ENCODE measurements around the gene ATR.
"Not testable (repeated sequence)": the region's sequence is repeated elsewhere in the genome, so short reads cannot be mapped to it uniquely, and the experiment has no call there.

The ATR gene

DNA sequence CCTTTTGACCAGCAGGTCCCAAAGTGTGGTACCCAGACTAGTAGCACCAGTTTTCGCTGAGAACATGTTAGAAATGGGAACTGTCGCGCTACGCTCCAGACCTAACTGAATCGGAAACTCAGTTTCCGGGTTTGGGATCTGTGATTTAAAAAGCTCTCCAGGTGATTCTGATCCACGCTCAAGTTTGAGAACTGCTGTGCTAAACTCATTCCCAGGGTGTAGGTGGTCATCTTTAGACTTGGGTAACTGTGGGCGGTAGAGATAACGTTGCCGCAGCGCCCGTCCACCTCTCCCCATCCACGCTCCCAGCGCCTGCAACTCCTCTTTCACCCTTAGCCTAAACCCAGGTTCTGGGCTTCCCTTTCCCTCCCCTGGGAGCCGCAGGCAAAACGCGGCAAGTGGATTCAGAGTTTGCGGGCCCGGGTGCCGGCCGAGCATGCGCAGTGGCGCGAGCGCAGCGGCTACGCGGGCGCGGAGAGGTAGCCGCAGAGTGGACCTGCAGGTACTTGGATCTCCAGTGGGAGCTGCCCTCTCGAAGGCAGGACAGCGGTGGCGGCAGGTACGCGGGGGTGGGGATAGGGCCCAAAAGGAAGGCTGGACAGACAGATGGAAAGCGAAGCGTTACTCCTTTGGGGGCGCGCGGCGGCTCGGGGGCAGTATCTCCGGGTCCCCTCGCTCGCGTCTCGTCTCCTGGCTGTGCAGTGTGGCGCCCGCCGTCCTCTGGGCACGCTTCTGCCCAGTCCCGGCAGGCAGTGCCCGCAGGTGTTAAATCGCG lies 17.6 kb upstream of the ATR start, which contains the start of gene PLS1:
Gene PLS1 (plus strand): TSS at position 443 of the 775 bp plus-strand sequence. CDS start 67,845 bp downstream, outside the sequence.
- H3K4me3 ChIP-seq (ENCODE audit: low read depth, low read length) = peak within 1 kb of the TSS; percentile 76
- DNase-seq (ENCODE audit: low read depth) = no peak

DNA sequence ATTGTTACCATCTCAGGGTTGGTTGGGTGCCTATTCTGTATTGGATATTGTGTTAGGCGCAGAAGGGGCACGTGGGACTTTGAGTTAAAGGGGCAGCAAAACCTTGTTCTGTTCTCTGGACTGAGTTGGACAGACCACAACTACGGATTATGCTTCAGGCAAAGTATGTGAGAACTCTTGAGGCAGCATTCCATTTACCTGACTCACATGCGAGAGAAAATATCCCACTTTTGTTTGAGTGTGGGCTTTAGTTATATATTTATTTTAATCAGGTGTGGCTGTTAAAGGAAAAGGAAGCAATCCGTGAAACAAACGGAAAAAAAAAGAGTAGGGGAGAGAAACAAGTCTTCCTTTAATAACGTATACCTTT lies 17.0 kb upstream of the ATR start:
- DNase-seq (ENCODE audit: low read depth) = peak; percentile 66
- peak overlapping the region; percentile 76 for H3K4me3 ChIP-seq (ENCODE audit: low read depth, low read length)

DNA sequence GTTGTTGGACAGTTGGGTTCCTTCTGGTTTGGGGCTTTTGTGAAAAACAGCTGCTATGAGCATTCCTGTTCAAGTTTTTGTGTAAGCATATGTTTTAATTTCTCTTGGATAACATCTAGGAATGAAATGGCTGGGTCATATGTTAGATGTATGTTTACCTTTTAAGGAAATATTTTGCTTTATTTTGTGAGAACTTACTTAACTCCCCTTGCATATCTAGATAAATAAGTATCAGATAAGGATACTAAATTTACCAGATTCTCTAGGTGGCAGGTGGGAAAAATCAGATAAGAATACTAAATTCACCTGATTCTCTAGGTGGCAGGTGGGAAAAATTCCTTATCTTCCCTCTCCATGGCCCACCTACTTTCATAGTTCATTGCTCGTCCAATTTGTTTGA lies 16.6 kb upstream of the ATR start:
- H3K4me3 ChIP-seq (ENCODE audit: low read depth, low read length) = no peak overlapping the region
- DNase-seq (ENCODE audit: low read depth) = no peak

DNA sequence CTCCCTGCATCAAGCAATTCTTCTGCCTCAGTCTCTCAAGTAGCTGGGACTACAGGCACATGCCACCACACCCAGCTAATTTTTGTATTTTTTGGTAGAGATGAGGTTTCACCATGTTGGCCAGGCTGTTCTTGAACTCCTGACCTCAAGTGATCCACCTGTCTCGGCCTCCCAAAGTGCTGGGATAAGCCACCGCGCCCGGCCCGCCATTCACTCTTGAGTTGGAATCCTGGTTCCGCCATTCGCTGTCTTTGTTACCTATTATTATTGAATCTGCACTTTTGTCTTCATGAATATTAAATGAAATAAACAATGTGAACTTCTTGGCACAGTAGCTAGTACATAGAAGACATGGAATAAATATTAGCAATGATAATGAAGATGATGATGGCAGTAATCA lies 13.7 kb upstream of the ATR start:
- not testable (repeated sequence) for DNase-seq (ENCODE audit: low read depth); H3K4me3 ChIP-seq (ENCODE audit: low read depth, low read length)

DNA sequence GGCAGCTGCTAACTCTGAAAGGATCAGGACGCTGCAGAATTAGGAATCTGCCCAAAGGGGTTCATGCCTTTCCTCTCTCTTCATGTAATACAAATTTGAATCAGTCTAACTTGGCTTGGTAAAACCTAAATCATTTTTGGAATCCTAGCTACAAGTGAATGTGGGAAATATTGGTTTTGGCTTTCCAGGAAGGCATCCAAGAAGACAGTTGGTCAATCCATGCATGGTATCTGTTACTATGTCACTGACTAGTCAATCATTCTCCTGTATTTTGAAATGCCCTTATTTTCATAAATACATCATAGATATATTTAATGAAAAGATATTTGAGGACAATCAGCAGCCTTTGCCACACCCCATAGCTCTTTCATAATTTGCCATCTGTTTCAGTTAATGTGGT lies 10.2 kb upstream of the ATR start:
- H3K4me3 ChIP-seq (ENCODE audit: low read depth, low read length) = no peak overlapping the region
- DNase-seq (ENCODE audit: low read depth) = no peak

DNA sequence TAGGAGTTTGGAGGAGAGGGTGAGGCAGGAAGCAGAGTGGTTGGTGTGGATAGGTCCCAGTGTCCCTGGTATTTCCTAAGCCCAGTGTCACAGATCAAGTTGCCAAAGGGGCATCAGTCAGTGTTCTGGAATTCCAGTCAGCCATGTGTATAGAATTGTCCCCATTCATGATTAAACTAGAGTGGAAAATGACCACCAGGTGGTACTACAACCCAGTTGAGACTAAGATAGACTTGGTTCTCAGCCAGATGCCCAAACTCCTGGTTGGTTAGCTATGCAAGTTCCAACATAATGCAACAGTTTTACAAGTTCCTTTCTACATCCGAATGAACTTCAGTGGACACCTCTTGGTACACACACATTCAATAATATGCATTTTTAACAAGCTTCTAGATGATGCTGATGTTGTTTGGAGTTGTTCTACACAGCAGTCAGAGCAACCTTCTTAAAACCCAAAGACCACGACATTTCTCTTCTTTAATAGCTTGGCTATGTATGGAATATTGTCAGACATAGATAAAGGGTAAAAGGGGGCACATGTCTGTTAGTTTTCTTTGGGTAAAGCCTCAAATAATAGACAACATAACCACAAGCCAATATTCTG lies 8.4 kb upstream of the ATR start:
- DNase-seq (ENCODE audit: low read depth) = peak; percentile 38
- no peak overlapping the region for H3K4me3 ChIP-seq (ENCODE audit: low read depth, low read length)

DNA sequence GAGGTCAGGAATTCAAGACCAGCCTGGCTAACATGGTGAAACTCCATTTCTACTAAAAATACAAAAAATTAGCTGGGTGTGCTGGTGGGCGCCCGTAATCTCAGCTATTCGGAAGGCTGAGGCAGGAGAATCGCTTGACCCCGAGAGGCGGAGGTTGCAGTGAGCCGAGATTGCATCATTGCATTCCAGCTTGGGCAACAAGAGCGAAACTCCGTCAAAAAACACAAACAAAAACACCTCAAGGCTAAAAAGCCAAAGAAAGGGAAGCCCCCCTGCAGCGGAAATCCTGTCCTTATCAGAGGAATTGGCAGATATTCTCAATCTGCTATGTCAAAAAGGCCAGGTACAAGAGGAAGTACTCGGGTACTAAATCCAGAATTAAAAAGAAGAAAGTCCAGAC lies 2.5 kb upstream of the ATR start:
- H3K4me3 ChIP-seq (ENCODE audit: low read depth, low read length); DNase-seq (ENCODE audit: low read depth): not testable (repeated sequence)

DNA sequence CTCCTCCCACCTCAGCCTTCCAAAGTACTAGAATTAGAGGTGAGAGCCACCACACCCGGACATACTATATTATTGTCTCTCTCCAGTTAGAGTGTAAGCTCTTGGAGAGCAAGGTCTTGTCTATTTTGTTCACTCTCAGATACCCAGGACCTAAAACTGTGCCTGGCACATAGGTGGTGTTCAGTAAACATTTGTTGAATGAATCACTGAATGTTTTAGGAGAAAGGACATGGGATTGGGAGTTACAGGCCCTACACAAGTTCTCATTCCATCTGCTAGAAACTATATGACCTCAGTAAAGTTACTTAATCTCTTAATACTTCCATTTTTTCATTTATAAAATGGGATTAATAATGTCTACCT lies 1.5 kb upstream of the ATR start:
- H3K4me3 ChIP-seq (ENCODE audit: low read depth, low read length) = no peak overlapping the region
- no peak for DNase-seq (ENCODE audit: low read depth)

DNA sequence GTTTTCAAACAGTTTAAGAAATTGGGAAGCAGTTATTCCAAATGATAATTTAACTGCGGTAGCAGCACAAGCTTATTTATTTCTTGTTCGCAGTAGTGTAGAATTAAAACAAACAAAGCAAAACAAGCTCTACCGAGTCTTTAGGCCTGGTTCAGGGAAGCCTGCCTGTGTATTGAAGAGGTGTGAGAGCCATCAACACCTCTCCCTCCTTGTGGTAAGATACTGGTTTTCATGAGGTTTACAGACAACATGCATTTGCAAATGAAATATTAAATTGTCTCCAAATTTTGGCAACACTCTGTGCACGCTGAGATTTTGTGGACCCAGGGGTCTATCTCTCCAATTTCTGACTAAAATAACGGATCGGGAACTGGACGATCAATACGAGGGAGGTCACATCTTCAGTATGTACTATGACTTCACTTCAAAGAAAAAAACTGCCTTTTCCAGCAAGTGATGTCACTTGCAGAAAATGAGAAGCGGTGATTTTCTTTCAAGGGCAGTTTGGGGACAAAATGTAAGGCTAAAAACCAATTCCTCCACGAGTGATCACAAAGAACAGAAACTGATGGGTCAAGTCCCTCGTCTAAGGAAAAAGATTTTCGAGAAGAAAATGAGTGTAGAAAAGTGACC lies 721 bp downstream of the ATR start:
- DNase-seq (ENCODE audit: low read depth) = no peak
- H3K4me3 ChIP-seq (ENCODE audit: low read depth, low read length) = peak overlapping the region; percentile 98

DNA sequence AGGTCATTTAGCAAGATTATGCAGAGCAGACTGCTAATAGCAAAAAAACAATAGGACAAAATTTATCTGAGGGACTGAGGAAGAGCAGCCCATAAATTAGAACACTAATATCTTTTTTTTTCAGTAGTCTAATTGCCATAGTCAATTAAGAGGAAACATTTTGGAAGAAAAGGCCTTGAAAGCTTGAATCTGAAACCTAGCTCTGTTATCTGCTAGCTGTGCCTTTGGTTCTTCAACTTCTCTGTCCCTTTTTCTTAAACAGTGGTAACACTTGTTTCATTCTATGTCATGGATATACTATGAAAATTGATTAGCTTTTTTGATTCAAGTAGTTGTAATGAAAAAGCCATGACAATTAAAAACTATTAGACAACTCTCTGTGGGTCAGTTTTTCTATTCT lies 1.7 kb downstream of the ATR start:
- H3K4me3 ChIP-seq (ENCODE audit: low read depth, low read length) = no peak overlapping the region
- DNase-seq (ENCODE audit: low read depth) = no peak

DNA sequence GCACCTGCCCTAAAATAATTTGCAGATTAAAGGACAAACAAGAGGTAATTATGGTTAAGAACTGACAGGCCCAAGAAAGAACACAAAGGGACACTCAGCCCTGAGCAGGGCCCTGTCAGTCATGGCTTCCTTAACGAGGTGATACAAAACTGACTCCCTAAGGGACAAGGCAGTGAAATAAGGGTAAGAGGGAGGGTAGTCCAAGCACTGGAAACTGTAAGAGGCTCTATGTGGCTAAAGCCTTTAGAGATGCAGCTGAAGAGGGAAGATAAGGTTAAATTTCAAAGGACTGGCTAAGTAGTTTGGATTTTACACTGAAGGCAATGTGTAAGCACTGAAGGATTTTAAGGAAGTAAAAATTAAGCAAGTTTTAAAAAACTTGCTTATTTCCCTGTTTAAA lies 3.9 kb downstream of the ATR start:
- DNase-seq (ENCODE audit: low read depth) = no peak
- no peak overlapping the region for H3K4me3 ChIP-seq (ENCODE audit: low read depth, low read length)

DNA sequence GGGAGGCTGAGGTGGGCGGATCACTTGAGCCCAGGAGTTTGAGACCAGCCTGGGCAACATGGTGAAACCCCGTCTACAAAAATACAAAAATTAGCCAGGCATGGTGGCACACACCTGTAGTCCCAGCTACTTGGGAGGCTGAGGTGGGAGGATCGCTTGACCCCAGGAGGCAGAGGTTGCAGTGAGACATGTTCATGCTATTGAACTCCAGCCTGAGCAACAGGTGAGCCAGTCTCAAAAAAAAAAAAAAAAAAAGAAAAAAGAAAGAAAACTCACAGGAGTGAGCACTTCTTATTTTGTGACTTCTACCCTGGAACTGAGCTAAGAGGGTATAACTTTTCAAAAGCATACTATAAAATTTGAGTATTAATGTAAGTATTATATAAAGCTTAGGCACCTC lies 4.3 kb downstream of the ATR start:
- not testable (repeated sequence) for H3K4me3 ChIP-seq (ENCODE audit: low read depth, low read length); DNase-seq (ENCODE audit: low read depth)

DNA sequence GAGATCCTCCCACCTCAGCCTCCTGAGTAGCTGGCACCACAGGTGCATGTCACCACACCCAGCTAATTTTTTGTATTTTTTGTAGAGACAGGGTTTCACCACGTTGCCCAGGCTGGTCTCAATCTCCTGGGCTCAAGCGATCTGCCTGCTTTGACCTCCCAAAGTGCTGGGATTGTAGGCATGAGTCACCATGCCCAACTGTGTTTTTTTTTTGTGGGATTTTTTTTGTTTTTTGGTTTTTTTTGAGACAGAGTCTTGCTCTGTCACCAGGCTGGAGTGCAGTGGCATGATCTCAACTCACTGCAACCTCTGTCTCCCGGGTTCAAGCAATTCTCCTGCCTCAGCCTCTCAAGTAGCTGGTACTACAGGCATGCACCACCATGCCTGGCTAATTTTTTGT lies 9.1 kb downstream of the ATR start:
- H3K4me3 ChIP-seq (ENCODE audit: low read depth, low read length); DNase-seq (ENCODE audit: low read depth): not testable (repeated sequence)

DNA sequence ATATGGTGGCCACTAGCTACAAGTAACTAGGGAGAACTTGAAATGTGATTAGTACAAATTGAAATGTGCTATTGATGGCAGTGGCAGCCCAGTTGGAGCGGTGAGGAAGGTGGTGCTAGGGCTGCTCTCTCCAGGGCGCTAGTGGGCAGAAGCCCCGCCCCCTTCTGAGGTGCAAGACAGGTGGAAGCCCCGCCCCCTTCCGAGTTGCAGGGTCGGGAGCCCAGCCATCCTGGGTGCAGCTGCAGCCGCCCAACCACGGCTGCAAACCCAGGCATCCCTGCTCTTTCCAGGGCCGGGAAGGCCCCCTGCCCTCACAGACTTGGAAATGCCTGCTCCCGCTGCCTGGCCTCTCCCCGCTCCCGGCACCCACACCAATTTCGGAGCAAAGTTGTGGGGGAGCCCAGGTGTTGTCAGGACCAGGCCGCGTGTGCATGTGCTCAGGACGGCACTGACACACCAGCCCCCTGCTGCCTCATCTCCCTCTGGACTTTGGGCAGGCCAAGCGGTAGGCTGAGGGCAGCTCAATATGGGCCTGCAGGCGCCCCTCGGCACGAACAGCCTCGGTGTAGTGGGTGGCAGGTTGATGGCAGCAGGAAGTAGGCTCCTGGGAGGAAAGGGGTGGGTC lies 10.0 kb downstream of the ATR start:
- no peak for DNase-seq (ENCODE audit: low read depth)
- no peak overlapping the region for H3K4me3 ChIP-seq (ENCODE audit: low read depth, low read length)

DNA sequence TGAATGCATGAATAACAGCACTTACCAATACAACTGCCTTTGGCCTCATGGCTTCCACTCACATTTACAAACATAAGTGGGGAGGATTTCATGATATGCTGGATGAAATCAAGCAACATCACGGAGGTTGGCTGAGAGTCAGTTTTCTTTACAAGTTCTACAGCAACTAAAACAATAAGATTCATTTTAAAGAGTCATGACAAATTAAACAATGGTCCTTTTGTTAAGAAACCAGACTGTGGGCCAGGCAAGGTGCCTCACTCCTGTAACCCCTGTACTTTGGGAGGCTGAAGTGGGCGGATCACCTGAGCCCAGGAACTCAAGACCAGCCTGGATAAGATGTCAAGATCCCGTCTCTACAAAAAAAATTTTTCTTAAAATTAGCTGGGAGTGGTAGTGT lies 12.4 kb downstream of the ATR start:
- DNase-seq (ENCODE audit: low read depth) = no peak

DNA sequence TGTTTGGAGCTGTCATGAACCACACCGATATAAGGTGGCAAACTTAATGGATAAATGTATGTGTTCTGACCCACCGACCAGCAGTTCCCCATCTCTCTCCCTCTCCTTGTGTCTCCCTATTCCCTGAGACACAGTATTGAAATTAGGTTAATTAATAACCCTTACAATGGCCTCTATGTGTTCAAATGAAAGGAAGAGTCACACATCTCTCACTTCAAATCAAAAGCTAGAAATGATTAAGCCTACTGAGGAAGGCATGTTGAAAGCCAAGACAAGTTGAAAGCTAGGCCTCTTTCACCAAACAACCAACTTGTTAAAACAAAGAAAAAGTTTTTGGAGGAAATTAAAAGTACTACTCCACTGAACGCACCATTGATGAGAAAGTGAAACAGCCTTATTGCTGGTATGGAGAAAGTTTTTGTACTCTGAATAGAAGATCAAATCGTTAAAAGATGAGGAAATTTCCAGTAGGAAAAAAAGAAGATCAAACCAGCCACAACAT lies 15.0 kb downstream of the ATR start:
- H3K4me3 ChIP-seq (ENCODE audit: low read depth, low read length) = no peak overlapping the region
- DNase-seq (ENCODE audit: low read depth) = no peak

More for the DNA sequence above, 12.4 kb downstream of the ATR start:
- no peak overlapping the region for H3K4me3 ChIP-seq (ENCODE audit: low read depth, low read length)

DNA sequence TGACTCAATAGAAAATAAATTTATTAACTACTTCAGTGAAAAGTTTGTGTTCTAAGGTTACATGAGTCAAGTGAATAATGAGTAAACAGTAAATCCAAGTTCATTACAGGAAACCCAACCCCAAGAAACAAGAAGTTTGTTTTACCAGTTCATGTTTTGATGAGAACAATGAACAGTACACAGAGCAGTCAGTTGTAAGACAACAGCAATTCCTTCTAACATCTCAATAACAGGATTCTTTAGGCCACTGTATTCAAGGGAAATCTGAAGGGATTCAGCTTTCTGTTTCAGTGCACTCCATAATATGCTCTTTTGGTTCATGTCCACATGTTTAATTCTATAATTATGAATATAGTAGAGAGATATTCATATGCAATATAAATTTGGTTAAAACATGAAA lies 18.4 kb downstream of the ATR start:
- no peak overlapping the region for H3K4me3 ChIP-seq (ENCODE audit: low read depth, low read length)
- no peak for DNase-seq (ENCODE audit: low read depth)

DNA sequence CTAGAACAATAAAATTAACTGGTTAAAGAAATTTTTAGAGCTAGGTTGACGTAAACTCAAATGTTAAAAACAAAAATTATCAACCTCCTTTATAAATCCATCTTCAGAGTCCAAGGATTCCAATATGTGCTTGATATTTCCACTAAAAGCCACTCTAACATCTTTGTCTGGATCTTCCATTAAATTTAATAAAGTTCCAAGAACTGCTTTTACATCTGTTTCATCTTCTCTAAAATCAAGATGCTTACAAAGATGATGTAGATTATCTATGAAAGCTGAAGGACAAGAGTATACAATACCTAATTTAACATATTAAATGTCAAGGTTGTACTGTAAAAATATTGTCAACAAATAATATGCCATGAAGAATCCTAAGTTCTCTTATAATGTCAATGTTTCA lies 24.8 kb downstream of the ATR start:
- no peak for DNase-seq (ENCODE audit: low read depth)
- no peak overlapping the region for H3K4me3 ChIP-seq (ENCODE audit: low read depth, low read length)

DNA sequence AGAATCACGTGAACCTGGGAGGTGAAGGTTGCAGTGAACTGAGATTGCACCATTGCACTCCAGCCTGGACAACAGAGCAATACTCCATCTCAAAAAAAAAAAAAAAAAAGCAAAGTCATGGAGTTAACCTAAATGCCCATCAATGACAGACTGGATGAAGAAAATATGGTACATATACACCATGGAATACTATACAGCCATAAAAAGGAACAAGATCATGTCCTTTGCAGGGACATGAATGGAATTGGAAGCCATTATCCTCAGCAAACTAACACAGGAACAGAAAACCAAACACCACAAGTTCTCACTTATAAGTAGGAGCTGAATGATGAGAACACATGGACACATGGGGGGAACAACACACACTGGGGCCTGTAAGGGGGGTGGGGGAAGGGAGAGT lies 26.0 kb downstream of the ATR start:
- not testable (repeated sequence) for DNase-seq (ENCODE audit: low read depth); H3K4me3 ChIP-seq (ENCODE audit: low read depth, low read length)

DNA sequence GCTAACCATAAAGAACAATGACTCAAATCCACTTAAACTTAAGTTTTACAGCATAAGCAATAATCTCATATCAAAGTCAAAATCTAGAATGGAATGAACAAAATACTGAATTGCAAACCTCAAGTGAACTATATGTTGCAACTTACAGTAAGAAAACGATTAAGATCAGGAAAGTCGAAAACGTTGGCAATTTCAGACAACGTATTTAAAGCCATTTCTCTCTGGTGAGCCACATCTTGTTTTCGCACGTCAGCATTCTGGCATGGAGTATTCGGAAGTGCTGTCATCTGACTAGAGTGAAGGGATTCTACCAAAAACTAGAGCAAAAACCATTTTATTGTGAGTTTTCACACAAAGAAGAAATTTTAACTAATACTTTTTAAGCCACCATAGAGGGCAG lies 28.5 kb downstream of the ATR start:
- no peak overlapping the region for H3K4me3 ChIP-seq (ENCODE audit: low read depth, low read length)
- DNase-seq (ENCODE audit: low read depth) = no peak

Measured in skeletal muscle cell (primary cell).